ENCODE results near the gene MKI67.

- TF ChIP-seq CTCF (IDR thresholded peaks at IDR 0.05): no peak
- TF ChIP-seq POLR2A (IDR thresholded peaks at IDR 0.05; ENCODE audit: low read length): no peak
These were observed 41.9 kb downstream of the MKI67 start for GRCh38 chr10:128084364-128084763.
